Lung (tissue), 12 donors: ENCODE measurements around the gene PLA2G7. TPM values are rescaled to one million over a fixed set of nuclear protein-coding genes. Genes with fewer than 3 reads are reported as not detected.
A peak's percentile ranks its signal among the peaks of the same experiment; 100 is the strongest.

Source experiments
- ATAC-seq: fragments of 200-7000 bp; cut with Tn5 transposase; one replicate; pipeline ENCODE4 v1.9.1; 2020; ENCODE audit warnings: moderate number of reproducible peaks; ENCODE audit not compliant: insufficient read depth, low FRiP score
- DNase-seq, 3 donors: peaks; one replicate each; pipeline ENCODE4 v3.0.0-alpha.2; 2013 to 2017
- H3K27ac ChIP-seq, 2 donors: one replicate each; pipeline ENCODE4 v1.5.1; 2013; ENCODE audit warnings: mild to moderate bottlenecking in 2 of 2, moderate library complexity in 2 of 2, control low read depth in 1 of 2, inconsistent platforms in 1 of 2, low read depth in 1 of 2, low read length in 1 of 2
- H3K27me3 ChIP-seq, 3 donors: one replicate each; pipeline ENCODE4 v1.5.1; 2013; ENCODE audit warnings: low read length in 2 of 3; ENCODE audit not compliant: control insufficient read depth in 3 of 3, insufficient read depth in 3 of 3
- H3K36me3 ChIP-seq, 4 donors: one replicate each; pipeline ENCODE4 v1.5.1; 2013; ENCODE audit warnings: low read length in 4 of 4, mild to moderate bottlenecking in 1 of 4, moderate library complexity in 1 of 4; ENCODE audit not compliant: control insufficient read depth in 4 of 4, insufficient read depth in 4 of 4
- H3K4me1 ChIP-seq, 5 donors: one replicate each; pipeline ENCODE4 v1.5.1; 2013; ENCODE audit warnings: low read length in 5 of 5, mild to moderate bottlenecking in 2 of 5, moderate library complexity in 1 of 5; ENCODE audit not compliant: control insufficient read depth in 5 of 5, insufficient read depth in 5 of 5
- H3K4me3 ChIP-seq: one replicate; pipeline ENCODE4 v1.5.1; 2013; ENCODE audit warnings: mild to moderate bottlenecking, control low read depth, moderate library complexity
- H3K9ac ChIP-seq, 2 donors: one replicate each; pipeline ENCODE4 v1.5.1; 2013; ENCODE audit warnings: low read length in 2 of 2, control low read depth in 1 of 2; ENCODE audit not compliant: insufficient read depth in 1 of 2
- H3K9me3 ChIP-seq, 4 donors: one replicate each; pipeline ENCODE4 v1.5.1; 2013; ENCODE audit warnings: low read length in 3 of 4, mild to moderate bottlenecking in 1 of 4, moderate library complexity in 1 of 4; ENCODE audit not compliant: control insufficient read depth in 4 of 4, insufficient read depth in 3 of 4
- WGBS, 2 donors: extraction: QIAGEN DNeasy Blood & Tissue Kit; methylation state at CpG; one replicate each; pipeline ENCODE4 v1.1.7; 2013; 5-methylcytosine and 5-hydroxymethylcytosine counted together
- polyA plus RNA-seq, 2 donors: library from polyadenylated mRNA; stranded (reverse); fragments of 200-250 nt; gene quantifications; one replicate each; pipeline ENCODE4 v1.2.1, GENCODE V29; 2013
- total RNA-seq, 2 donors: library from RNA; depleted of rRNA in 1 of 2; stranded (reverse); fragments of >200 nt in 1 of 2; gene quantifications; one replicate each; pipeline ENCODE4 v1.2.1, GENCODE V29; 2014 to 2021
- TF ChIP-seq, protein P1 (sequence below): IDR thresholded peaks from 2 replicates; pipeline ENCODE4 v1.5.1; 2012; ENCODE audit warnings: mild to moderate bottlenecking; ENCODE audit errors: control extremely low read depth, extremely low read depth
- donor health status: control.
- donor health status: control.
- donor health status: Bipolar disorder and iron deficiency.
- donor health status: healthy.
- donor health status: DM: yes; HTN: yes; CAD: no.

The PLA2G7 gene
- total and polyA plus RNA-seq, 4 donors: 6.7 to 23.4 (median 11.4) TPM

DNA sequence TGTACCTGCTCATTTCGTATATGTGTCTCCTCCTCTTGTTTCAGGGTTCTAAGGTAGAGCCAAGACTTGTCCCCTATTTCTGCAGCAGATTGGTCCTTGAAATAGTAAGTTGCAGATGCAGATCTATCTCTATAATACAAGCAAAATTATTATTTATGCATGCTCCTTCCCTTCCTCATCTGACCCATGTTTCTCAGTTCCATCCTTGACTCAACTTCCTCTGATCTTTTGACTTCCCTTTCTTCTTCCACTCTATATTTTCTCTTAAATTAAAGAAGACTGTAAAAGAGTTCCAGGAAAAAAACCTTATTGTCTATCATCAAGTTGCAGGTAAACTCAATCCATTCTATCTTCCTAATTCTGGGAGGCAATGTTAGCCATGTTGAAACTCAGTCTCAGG lies 23.7 kb downstream of the PLA2G7 start:
- 88 to 94% methylated on average over 1 of the region's 1 CpG for WGBS, 2 donors
- no peaks in the 10 kb centered on the region for H3K9me3 ChIP-seq
- H3K4me1 ChIP-seq: no peaks in the 10 kb centered on the region
- H3K36me3 ChIP-seq: no peaks in the 10 kb centered on the region
- ATAC-seq (no peak), DNase-seq (no peak)
- peaks cover 0 to 2% (median 0%) of the 10 kb centered on the region in 3 donors for H3K27me3 ChIP-seq
- H3K9ac ChIP-seq: no peak overlapping the region
- TF ChIP-seq, protein P1, sequence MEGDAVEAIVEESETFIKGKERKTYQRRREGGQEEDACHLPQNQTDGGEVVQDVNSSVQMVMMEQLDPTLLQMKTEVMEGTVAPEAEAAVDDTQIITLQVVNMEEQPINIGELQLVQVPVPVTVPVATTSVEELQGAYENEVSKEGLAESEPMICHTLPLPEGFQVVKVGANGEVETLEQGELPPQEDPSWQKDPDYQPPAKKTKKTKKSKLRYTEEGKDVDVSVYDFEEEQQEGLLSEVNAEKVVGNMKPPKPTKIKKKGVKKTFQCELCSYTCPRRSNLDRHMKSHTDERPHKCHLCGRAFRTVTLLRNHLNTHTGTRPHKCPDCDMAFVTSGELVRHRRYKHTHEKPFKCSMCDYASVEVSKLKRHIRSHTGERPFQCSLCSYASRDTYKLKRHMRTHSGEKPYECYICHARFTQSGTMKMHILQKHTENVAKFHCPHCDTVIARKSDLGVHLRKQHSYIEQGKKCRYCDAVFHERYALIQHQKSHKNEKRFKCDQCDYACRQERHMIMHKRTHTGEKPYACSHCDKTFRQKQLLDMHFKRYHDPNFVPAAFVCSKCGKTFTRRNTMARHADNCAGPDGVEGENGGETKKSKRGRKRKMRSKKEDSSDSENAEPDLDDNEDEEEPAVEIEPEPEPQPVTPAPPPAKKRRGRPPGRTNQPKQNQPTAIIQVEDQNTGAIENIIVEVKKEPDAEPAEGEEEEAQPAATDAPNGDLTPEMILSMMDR: no peak
- no peak overlapping the region for H3K27ac ChIP-seq
- H3K4me3 ChIP-seq: no peak overlapping the region

DNA sequence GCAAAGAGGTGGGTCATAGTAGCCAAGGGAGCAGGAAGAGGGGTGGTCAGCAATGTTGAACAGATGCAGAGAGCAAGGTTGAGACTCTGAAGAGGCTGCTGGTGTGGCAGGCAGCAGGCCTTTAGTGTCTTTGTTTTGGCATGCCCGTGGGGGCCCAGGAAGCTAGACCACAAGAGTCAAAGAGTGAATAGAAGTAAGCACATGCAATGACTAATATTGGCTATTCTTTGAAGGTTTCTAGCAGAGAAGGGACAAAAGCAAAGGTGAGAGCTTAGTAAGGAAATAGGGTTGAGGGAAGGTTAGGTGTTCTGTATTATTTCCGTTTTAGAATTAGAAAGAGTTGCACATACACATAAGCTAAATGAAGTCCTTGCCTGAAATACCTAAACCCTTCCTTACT lies 28.7 kb downstream of the PLA2G7 start:
- no peak for ATAC-seq
- peaks cover 0 to 18% (median 0%) of the 10 kb centered on the region in 3 donors for H3K27me3 ChIP-seq
- DNase-seq: no peak
- no peak overlapping the region for H3K9ac ChIP-seq
- H3K36me3 ChIP-seq: no peaks in the 10 kb centered on the region
- WGBS, 2 donors: 83 to 86% methylated on average over 2 of the region's 2 CpGs
- H3K9me3 ChIP-seq: no peaks in the 10 kb centered on the region
- TF ChIP-seq, protein P1: no peak
- H3K27ac ChIP-seq: no peak overlapping the region
- no peak overlapping the region for H3K4me3 ChIP-seq
- H3K4me1 ChIP-seq: no peaks in the 10 kb centered on the region

DNA sequence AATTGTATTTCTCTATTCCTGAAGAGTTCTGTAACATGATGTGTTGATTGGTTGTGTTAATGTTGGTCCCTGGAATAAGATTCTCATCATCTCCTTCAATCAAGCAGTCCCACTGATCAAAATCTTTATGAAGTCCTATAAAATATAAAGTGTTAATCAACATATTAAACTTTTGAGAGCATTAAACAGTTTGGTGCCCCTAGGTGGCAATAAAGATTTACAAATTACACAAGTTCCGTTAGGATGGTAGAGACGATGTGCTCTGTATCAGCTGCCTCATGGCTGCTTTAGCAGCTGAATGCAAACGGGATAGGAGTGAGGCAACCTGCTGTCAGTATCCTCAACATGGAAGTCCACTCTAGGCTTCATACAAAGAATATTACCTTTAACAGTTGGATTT lies 30.6 kb downstream of the PLA2G7 start:
- Histone ChIP-seq H3K36me3 (no peaks in the 10 kb centered on the region), H3K27ac (no peak overlapping the region), H3K9me3 (no peaks in the 10 kb centered on the region), H3K27me3 (peaks cover 0 to 18% (median 0%) of the 10 kb centered on the region in 3 donors), H3K9ac (no peak overlapping the region), H3K4me1 (no peaks in the 10 kb centered on the region), H3K4me3 (no peak overlapping the region)
- TF ChIP-seq, protein P1: peak; percentile 4
- ATAC-seq: peak; percentile 62
- 0 to 6% methylated on average over 3 of the region's 3 CpGs for WGBS, 2 donors
- peak in 2 of 3 donors; percentile 38 to 56 for DNase-seq

DNA sequence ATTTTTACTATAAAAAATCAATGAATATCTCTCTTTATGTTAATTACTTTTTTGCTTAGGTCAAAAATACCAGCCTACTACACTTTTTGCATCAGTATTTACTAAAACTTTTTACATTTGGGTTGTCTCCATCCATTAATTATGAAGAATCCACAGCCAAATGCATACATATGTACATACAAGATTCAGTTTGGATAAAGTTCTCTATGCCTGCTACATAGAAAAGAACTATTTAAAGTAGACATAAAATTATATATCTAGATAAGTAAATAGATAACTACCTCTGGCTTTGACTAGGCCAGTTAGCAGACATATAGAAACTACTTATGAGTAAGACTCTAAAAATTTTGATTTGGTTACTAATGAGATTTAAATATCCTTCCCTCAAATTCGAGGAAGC lies 35.2 kb downstream of the PLA2G7 start:
- Histone ChIP-seq H3K9ac (no peak overlapping the region), H3K4me3 (no peak overlapping the region), H3K9me3 (no peaks in the 10 kb centered on the region), H3K27ac (no peak overlapping the region), H3K27me3 (peaks cover 0 to 10% (median 0%) of the 10 kb centered on the region in 3 donors), H3K36me3 (no peaks in the 10 kb centered on the region), H3K4me1 (no peaks in the 10 kb centered on the region)
- DNase-seq (no peak), ATAC-seq (no peak)
- TF ChIP-seq, protein P1: no peak
- whole genome bisulfite sequencing, 2 donors: 77 to 80% methylated on average over 1 of the region's 1 CpG
